K562 (cell line): ENCODE results near the gene MPZL3. TPM values are rescaled to one million over a fixed set of nuclear protein-coding genes. Genes with fewer than 3 reads are reported as not detected.

Source experiments
- ARNT ChIP-seq, 2 experiments: fragments of 450-650 bp; IDR thresholded peaks; 2 replicates each; pipeline ENCODE4 v1.6.1; 2016; ENCODE audit warnings: mild to moderate bottlenecking in 1 of 2
- ATF3 ChIP-seq, 2 experiments: fragments of 450-650 bp in 1 of 2; sonication (generic) in 1 of 2; formaldehyde crosslinking in 1 of 2; IDR thresholded peaks in 1 of 2; conservative IDR thresholded peaks in 1 of 2; 2 replicates each; pipeline versions ENCODE4 v1.6.1 to v1.8.1; 2016 to 2023; ENCODE audit warnings: mild to moderate bottlenecking in 2 of 2, moderate library complexity in 2 of 2, inconsistent platforms in 1 of 2, missing genetic modification reagents in 1 of 2
- DIDO1 ChIP-seq: fragments of 450-650 bp; IDR thresholded peaks from 2 replicates; pipeline ENCODE4 v1.6.1; 2016; ENCODE audit warnings: low read depth, missing biosample characterization, missing genetic modification characterization
- ETV5 ChIP-seq: sonication (generic); formaldehyde crosslinking; IDR thresholded peaks from 2 replicates; pipeline ENCODE4 v1.4.0; 2020; ENCODE audit warnings: low read depth, mild to moderate bottlenecking, missing genetic modification reagents
- FOXA1 ChIP-seq: fragments of 450-650 bp; IDR thresholded peaks from 2 replicates; pipeline ENCODE4 v1.6.1; 2016; ENCODE audit warnings: mild to moderate bottlenecking, borderline replicate concordance
- KDM2B ChIP-seq: fragments of 250-450 bp; sonication (Bioruptor Pico); IDR thresholded peaks from 2 replicates; pipeline ENCODE4 v1.8.0; 2021; ENCODE audit warnings: mild to moderate bottlenecking, moderate library complexity
- NFIC ChIP-seq: fragments of 450-650 bp; IDR thresholded peaks from 2 replicates; pipeline ENCODE4 v1.6.1; 2017; ENCODE audit warnings: mild to moderate bottlenecking, inconsistent platforms
- PCBP2 ChIP-seq: fragments of 200-400 bp; formaldehyde crosslinking; IDR thresholded peaks from 2 replicates; pipeline ENCODE4 v1.6.1; 2018; ENCODE audit warnings: low read length, low read depth, mild to moderate bottlenecking, moderate library complexity; ENCODE audit not compliant: poor library complexity, severe bottlenecking
- PKNOX1 ChIP-seq: fragments of 450-650 bp; IDR thresholded peaks from 2 replicates; pipeline ENCODE4 v1.6.1; 2016
- TEAD1 ChIP-seq, 2 experiments: fragments of 450-650 bp in 1 of 2; sonication (generic) in 1 of 2; formaldehyde crosslinking; IDR thresholded peaks; 2 replicates each; pipeline versions ENCODE4 v1.4.0 to v1.8.0; 2020 to 2022; ENCODE audit warnings: mild to moderate bottlenecking in 2 of 2, missing genetic modification reagents in 1 of 2
- ZBTB43 ChIP-seq: sonication (generic); formaldehyde crosslinking; IDR thresholded peaks from 2 replicates; pipeline ENCODE4 v1.8.0; 2023; ENCODE audit warnings: mild to moderate bottlenecking, missing genetic modification reagents
- ZMIZ1 ChIP-seq, 2 experiments: fragments of 150-350 bp in 1 of 2; IDR thresholded peaks; 2 replicates each; pipeline ENCODE4 v1.6.1; 2012 to 2016; ENCODE audit warnings: low read depth in 2 of 2, low read length in 2 of 2, mild to moderate bottlenecking in 1 of 2, moderate library complexity in 1 of 2
- ZNF175 ChIP-seq: fragments of 200-800 bp; sonication (Bioruptor generic); IDR thresholded peaks from 2 replicates; pipeline ENCODE4 v1.6.1; 2016; ENCODE audit warnings: low read depth, mild to moderate bottlenecking, missing genetic modification characterization, missing compliant biosample characterization
- ZNF592 ChIP-seq: fragments of 450-650 bp; IDR thresholded peaks from 2 replicates; pipeline ENCODE4 v1.6.1; 2017; ENCODE audit warnings: antibody characterized with exemption, mild to moderate bottlenecking
- polyA plus RNA-seq, 8 experiments: library from polyadenylated mRNA; depleted of rRNA in 4 of 8; stranded (reverse) in 5 of 8; unstranded in 3 of 8; fragments of >200 nt; fragmentation: Nextera tagmentation in 2 of 8; fragmentation: Illumina TruSeq in 1 of 8; extraction: Ambion mirVana in 2 of 8; extraction: Trizol in 1 of 8; gene quantifications; 2 replicates each; pipeline versions ENCODE4 v1.2.1 to v1.2.3, GENCODE V29; 2011 to 2014; ENCODE audit warnings: inconsistent platforms in 1 of 8, missing spikeins in 1 of 8
- total RNA-seq, 7 experiments: library from RNA; depleted of rRNA in 6 of 7; stranded (reverse); fragments of >200 nt in 6 of 7; fragmentation: Illumina TruSeq in 2 of 7; extraction: Trizol in 2 of 7; gene quantifications; 2 replicates each; pipeline versions ENCODE4 v1.2.1 to v1.2.3, GENCODE V29; 2011 to 2021; ENCODE audit warnings: low replicate concordance in 1 of 7

MPZL3 gene
- total and polyA plus RNA-seq, 9 of the 15 experiments (the other 6 are each of a cell fraction or from before 2014, with no cell fraction given): 0.97 to 2.9 (median 1.6) TPM

GRCh38 chr11:118240999-118241763 lies 11.0 kb downstream of the MPZL3 start (continued):
- TF ChIP-seq ZNF592: no peak
- TF ChIP-seq ARNT (IDR thresholded peaks at IDR 0.05): peak; percentile 78 to 81; a peak in 3 of 4 replicates
- TF ChIP-seq ZMIZ1 (IDR thresholded peaks at IDR 0.05; ENCODE audit: low read depth in 2 of 2, low read length in 2 of 2): peak in 1 of 2 experiments; percentile 94; a peak in 2 of 4 replicates
- TF ChIP-seq KDM2B (CRISPR knock-in tag): no peak
- TF ChIP-seq ZNF175 (CRISPR knock-in tag): peak; percentile 18; the same call in 1 of the 2 replicates
- 0 out of 2 replicates have a peak, but pooled peaks have one; percentile 25 for TF ChIP-seq ZBTB43 (CRISPR knock-in tag)
- TF ChIP-seq NFIC: peak; percentile 87
- 0 out of 2 replicates have a peak, but pooled peaks have one; percentile 37 for TF ChIP-seq DIDO1 (tag)
- peak; percentile 74 to 90; a peak in 3 of 4 replicates for TF ChIP-seq TEAD1 (CRISPR knock-in tag; IDR thresholded peaks at IDR 0.05)
- no peak for TF ChIP-seq PCBP2
- TF ChIP-seq PKNOX1: peak; percentile 92
- TF ChIP-seq ETV5 (CRISPR knock-in tag): peak; percentile 80; the same call in 1 of the 2 replicates
- no peak for TF ChIP-seq FOXA1
- TF ChIP-seq ATF3 (IDR thresholded peaks at IDR 0.05): peak; percentile 96
- 0 out of 2 replicates have a peak, but pooled peaks have one; percentile 24 for TF ChIP-seq ATF3 (CRISPR knock-in tag; conservative IDR thresholded peaks at IDR 0.05)
